Epithelial cell of esophagus (primary cell): Measurements from ENCODE around the gene TTF1.

Source experiments
- DNase-seq: peaks from one replicate; pipeline ENCODE4 v3.0.0; 2010; ENCODE audit warnings: low read depth
- H3K4me3 ChIP-seq: 2 replicates; pipeline ENCODE4 v1.5.1; 2011; ENCODE audit warnings: mild to moderate bottlenecking, low read length, control low read depth
- TF ChIP-seq, protein P1 (sequence below): IDR thresholded peaks from 2 replicates; pipeline ENCODE4 v1.5.1; 2011; ENCODE audit warnings: low read depth, mild to moderate bottlenecking, low read length, control low read depth, inconsistent platforms; ENCODE audit not compliant: insufficient read depth; ENCODE audit errors: missing control alignments

The TTF1 gene

DNA sequence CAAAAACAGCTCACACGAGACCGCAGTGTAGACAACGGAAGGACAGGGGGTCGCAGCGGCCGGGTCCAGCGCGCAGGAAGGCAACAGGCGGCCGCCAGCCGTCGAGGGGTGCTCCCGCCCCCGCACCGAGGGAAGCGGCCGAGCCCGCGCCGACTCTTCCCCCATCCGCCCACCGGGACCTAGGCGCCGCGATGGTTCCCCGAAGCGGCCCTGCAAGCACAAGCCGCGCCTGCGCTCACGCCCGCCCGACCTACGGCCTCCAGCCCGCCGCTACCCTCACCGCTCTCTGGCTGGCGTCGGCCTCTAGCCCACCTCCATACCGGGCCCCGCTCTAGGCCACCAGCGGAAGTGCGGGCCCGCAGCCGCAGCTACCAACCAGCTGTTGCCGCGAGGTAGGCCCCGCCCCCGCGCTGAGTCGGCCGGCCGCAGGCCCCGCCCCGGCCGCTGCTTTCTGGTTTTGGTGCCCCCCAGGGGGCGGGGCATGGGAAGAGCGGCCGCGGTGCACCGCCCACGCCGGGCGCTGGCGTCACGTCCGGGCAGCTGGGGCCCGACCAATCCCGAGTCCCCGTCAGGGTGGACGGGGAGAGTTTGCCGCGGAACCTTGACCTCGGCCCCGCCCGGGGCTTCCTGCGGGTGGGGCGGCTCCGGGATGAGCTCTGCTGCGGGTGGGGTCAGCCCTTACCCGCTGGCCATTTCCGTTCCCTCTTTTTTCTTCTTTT, 51.8 kb downstream of the TTF1 start, which contains the start of gene SETX:
Gene SETX (minus strand): TSS at position 350 of the 719 bp plus-strand sequence. CDS start 5,558 bp downstream, outside the sequence.
- TF ChIP-seq, protein P1, sequence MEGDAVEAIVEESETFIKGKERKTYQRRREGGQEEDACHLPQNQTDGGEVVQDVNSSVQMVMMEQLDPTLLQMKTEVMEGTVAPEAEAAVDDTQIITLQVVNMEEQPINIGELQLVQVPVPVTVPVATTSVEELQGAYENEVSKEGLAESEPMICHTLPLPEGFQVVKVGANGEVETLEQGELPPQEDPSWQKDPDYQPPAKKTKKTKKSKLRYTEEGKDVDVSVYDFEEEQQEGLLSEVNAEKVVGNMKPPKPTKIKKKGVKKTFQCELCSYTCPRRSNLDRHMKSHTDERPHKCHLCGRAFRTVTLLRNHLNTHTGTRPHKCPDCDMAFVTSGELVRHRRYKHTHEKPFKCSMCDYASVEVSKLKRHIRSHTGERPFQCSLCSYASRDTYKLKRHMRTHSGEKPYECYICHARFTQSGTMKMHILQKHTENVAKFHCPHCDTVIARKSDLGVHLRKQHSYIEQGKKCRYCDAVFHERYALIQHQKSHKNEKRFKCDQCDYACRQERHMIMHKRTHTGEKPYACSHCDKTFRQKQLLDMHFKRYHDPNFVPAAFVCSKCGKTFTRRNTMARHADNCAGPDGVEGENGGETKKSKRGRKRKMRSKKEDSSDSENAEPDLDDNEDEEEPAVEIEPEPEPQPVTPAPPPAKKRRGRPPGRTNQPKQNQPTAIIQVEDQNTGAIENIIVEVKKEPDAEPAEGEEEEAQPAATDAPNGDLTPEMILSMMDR = no peak
- peak within 1 kb of the TSS; percentile 84 for H3K4me3 ChIP-seq
- peak; percentile 97 for DNase-seq

DNA sequence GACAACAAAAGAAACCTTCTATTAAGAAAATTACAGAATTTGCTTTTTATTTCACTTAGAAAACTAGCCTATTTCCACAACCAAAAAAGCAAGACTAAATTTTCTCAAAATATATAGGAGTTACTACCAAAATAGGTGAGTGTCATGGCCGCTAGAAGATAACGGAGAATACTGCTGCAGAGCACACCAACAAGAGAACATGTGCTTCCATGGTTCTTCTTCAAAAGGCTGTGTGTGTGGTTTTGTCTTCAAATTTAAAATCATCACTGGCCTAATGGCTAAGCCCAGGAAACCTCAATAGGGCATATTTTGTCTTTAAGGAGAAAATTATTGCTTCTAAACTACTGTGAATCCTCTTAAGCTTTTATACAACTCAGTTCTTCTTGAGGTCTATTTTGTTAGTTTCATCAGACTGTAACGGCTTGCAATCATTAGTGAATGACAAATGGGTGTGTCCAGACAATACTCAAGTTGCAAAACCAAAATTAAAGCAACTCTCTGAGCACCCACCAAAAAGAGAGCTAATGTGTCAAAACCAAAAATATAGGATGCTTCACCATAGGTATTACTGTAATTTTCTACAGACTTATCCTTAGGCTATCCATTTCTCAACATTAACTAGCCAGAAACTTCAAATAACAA, 55.1 kb downstream of the TTF1 start:
- DNase-seq = peak; percentile 58
- no peak overlapping the region for H3K4me3 ChIP-seq
- TF ChIP-seq, protein P1 = no peak

DNA sequence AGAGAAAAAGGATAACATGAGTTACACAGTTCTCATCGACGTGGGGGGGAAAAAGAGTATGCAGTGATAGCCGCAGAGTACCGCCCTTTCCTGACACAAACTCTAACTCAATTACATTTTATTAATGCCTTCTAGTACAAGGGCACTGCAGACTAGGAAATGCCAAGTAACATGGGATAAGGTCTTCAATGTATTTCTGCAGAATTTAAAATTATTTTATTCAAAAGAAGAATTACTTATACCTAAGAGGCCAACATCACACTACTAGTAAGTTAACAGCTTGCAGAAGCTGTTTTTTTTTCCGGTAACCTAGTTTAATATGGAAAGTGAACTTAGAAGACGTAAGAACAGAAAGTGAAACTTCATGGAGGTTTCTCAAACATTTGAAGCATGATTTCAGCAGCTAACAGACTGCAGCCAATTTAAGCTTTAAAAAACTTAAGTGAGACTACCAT, 55.8 kb downstream of the TTF1 start:
- DNase-seq = no peak
- H3K4me3 ChIP-seq = no peak overlapping the region
- TF ChIP-seq, protein P1 = no peak

DNA sequence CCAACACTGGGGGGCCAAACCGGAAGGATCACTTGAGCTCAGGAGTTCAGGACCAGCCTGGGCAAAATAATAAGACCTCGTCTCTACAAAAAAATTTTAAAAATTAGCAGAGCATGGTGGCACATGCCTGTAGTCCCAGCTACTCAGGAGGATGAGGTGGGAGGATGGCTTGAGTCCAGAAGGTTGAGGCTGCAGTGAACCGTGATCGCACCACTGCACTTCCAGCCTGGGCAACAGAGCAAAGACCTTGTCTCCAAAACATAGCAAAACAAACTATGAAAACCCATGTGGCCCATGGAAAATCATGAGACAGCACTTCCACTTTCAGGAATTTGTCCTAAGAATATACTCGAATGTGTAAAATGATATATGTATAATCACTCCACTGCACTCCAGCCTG, 58.0 kb downstream of the TTF1 start:
- TF ChIP-seq, protein P1 = no peak
- no peak for DNase-seq
- no peak overlapping the region for H3K4me3 ChIP-seq

DNA sequence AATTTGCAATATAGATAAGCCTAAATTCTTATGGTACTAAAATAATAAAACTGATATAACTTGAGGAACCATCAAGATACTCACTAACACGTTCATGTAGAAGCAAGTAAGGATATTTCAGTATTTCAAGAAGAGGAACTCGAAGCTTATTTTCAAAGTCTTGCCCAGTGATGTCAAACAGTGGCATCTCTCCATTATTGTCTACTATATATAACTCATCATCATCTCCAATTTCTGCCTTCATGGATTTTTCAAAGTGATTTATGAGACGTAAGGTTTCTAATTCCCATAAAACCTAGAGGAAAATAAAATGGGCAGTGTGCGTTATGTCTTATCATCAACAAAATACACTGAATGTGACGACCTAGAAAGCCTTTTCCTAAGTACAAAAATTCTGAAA, 60.5 kb downstream of the TTF1 start:
- DNase-seq = no peak
- TF ChIP-seq, protein P1 = no peak

DNA sequence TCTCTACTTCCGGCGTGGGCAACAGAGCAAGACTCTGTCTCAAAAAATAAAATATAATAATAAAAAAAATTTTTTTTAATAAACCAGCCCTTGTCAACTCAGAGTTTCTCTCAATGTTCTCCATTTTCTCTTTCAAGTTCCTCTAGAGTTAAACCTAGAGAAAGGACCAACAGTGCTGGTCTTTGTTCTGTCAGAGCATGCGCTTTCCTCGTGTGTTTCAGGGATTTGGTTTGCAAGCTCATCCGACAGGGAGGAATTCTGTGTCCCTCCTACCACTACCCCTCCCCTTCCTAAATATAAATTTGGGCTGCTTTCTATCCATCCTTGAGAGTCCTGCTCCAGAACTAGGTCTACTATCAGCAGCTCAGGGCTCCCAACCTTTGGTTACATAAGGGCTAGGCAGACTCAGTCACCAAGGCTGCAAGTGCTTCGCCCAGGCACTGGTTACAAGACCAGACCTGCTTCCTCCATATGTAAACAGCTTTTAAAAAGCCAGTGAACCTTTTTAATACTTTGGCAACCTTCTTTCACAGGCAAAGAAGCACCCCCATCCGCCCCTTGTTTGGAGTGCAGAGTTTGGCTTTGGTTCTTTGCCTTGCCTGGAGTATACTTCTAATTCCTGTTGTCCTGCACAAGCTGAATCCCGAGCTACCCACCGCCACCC, 65.3 kb downstream of the TTF1 start:
- H3K4me3 ChIP-seq = no peak overlapping the region
- DNase-seq = peak; percentile 81
- TF ChIP-seq, protein P1 = no peak

More for the DNA sequence above, 60.5 kb downstream of the TTF1 start:
- no peak overlapping the region for H3K4me3 ChIP-seq
